HG03354 (cell line): ENCODE measurements around the gene HJV.

ENCODE experiments used
- ATAC-seq: cut with Tn5 transposase; IDR thresholded peaks from one replicate; pipeline ENCODE4 v1.9.1; 2021; ENCODE audit warnings: mild to moderate bottlenecking; ENCODE audit not compliant: unreplicated experiment, poor library complexity, severe bottlenecking

HJV gene

GRCh38 chr1:145995148-145995881 lies 26.2 kb downstream of the HJV start:
- no peak for ATAC-seq

DNA sequence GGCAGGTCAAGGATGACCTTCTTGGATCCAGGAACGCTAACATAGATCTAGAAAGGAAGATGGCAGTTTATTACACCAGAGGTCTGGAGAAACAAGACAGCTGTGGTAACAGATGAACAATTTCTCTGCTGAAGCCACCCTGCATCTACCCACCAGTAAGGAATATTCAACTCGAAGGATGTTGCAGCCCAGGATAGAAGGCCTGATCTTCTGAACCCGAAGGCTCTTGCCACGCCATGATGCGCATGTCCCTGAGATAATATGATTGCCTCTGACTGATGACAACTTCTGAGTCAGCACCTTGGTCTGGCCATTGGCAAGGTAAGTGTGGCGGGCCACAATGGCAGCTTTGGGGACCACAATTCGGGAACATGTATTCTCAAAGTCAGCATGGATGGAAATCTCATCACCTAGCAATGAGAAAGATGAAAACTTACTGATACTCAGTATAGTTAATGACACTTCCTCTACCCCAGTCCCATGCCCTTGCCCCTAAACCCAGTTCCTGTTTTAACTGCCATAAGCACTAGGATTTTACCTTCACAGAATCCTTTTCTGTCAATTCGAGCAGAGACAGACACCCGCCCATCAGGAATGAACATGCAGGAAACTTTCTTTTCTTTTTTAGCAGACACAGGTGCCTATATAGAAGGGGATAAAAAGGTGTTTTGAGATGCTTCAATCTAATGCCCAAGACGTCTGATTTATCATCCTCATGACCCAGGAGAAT lies 27.0 kb downstream of the HJV start:
- ATAC-seq: no peak

DNA sequence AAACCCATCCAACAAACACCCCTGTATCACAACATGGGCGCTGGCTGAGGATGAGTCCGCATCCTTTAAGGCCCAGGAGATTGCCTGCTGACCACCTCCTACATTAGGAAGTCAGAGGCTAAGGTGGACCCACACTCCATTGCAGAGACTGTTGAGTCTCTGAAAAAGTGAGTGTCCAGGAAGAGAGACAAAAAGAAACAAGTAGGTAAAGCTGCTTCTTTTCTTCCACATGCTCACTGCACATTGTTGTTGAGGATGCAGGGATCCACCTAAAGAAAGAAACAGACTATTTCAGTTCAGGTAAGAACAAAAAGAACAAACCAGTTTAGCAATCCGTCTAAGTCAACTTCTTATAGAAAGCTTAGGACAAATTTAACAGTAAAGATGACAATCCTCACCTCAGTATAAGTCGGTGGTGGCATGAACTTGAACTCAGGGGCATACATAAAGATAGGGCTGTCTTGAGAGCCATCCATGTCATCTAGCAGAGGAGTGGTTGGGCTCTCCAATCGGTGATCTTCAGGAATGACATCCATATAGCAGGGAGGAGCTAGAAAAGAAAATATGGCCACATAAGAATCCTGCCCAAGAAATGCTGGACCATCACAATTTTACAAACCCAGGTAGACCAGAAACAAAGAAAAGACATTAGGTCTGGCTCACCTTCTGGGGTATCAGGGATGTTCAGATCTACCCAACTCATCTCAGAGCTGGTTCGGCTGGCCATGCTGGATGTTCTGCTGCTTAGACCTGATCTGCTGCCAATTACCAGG lies 27.7 kb downstream of the HJV start:
- no peak for ATAC-seq

GRCh38 chr1:145992958-145993617 lies 28.4 kb downstream of the HJV start:
- no peak for ATAC-seq

GRCh38 chr1:145992502-145992936 lies 29.0 kb downstream of the HJV start:
- ATAC-seq: no peak

DNA sequence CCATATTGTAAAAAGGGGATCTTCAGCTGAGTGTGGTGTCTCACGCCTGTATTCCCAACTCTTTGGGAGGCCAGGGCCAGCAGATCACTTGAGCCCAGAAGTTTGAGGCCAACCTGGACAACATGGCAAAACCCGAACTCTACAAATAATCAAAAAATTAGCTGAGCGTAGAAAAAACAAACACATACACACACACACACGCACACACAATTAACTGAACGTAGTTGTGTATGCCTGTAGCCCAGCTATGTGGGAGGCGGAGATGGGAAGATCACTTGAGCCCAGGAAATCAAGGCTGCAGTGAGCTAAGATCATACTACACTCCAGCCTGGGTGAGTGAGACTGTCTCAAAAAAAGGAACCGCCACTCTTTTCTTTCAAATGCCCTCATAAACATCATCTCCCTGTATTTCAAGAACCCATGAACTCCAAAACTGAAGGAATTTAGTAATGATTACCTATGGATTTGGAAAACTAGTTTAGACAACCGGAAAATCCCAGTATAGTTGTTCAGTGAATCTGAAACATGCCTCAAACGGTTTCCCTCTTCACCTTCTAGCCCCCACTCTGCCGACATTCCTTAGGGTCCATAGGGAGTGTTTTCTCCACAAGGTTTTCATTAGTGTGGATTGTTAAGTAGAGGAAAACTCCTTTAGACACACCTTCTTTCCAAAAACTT lies 29.7 kb downstream of the HJV start:
- ATAC-seq: no peak

DNA sequence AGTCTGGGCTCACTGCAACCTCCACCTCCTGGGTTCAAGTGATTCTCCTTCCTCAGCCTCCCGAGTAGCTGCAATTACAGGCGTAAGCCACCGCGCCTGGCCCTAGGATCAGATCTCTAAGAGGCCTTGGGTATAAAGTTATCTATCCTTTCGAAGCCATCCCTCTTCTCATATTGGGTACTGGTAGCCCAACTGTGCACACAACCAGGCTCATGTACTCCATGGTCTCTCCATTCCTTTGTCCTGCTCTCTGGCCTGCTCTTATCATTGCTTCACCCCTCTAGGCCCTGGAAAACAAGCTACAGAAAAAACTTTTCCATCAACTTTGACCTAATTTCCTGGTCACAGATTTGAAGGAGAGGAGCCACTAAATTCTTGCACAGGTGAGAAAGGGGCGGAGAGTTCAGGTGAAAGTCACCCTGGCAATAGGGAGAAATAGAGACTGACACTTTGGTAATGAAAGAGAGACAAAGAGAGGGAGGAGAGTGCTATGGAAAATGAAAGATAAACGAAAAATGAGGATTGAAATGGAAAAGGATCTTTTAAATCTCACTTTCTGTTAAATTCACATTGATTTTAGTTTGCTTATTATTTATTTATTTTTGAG lies 31.2 kb downstream of the HJV start:
- ATAC-seq: no peak

DNA sequence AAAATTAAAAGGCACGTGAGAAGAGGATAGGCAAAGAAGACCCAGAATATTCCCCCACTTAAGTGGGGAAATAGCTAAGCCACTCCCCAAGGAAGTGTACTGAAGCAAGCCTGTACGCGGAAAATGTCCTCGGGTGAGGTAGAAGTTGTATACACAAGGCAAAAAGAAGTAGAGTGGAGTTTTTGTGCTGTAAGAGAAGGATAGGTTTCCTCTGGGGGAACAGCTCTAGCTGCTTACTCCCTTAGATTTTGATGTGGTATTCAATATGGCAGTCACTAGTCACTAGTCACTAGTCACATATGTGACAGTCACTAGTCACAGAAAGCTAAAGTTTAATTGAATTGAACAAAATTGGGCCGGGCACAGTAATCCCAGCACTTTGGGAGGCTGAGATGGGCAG lies 32.8 kb downstream of the HJV start:
- ATAC-seq: no peak

DNA sequence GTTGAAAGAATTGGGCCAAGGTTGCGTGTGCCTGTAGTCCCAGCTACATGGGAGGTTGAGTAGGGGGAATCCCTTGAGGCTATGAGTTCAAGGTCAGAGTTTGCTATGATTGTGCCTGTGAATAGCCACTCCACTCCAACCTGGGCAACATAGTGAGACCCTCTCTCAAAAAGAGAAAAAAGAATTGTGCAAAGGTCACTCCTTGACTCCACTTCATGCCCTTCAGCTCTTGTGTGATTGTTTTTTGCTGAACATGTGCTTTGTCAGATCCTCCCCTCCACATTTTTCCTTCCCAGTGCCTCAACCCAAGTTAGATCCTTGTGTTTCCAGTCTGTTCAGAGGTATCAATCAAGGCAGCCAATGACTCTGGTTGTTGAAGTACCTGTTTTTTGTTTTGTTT lies 33.6 kb downstream of the HJV start:
- ATAC-seq: no peak

GRCh38 chr1:145986551-145986950 lies 35.0 kb downstream of the HJV start:
- no peak for ATAC-seq

DNA sequence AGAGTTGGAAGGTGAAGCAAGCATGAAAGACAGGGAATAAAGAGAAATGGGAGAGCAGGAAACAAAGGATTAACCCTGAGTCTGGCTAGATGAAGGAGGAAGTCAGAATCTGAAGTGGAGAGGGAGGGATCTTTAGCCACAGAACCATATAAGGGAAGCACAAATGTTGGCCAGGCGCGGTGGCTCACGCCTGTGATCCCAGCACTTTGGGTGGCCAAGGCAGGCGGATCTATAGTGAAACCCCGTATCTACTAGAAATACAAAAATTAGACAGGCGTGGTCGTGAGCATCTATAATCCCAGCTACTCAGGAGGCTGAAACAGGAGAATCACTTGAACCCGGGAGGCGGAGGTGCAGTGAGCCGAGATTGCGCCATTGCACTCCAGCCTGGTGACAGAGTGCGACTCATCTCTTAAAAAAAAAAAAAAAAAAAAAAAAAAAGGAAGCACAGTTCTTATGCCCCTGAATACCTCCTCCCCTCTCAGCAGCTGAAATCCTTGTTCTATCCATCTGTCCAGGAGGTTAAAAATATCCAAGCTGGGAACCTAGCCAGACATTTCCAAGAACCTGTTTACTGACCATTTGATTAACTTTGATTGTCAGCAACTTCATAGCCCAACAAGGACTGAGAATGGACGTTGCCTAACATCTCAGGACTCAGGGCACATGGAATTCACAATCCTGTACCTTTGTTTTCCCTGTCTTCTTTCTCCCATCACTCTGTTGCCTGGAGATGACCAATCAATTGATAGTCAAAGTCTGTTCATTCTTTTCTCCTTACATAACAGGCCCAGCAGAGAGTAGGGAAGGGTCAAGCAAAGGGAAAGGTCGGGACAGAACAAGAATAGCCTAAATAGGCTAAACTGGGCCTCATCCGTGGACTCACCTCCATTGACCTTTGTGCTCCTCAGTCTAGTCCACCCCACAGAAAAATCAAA lies 35.8 kb downstream of the HJV start:
- ATAC-seq: no peak

GRCh38 chr1:145985129-145985501 lies 36.4 kb downstream of the HJV start:
- no peak for ATAC-seq

DNA sequence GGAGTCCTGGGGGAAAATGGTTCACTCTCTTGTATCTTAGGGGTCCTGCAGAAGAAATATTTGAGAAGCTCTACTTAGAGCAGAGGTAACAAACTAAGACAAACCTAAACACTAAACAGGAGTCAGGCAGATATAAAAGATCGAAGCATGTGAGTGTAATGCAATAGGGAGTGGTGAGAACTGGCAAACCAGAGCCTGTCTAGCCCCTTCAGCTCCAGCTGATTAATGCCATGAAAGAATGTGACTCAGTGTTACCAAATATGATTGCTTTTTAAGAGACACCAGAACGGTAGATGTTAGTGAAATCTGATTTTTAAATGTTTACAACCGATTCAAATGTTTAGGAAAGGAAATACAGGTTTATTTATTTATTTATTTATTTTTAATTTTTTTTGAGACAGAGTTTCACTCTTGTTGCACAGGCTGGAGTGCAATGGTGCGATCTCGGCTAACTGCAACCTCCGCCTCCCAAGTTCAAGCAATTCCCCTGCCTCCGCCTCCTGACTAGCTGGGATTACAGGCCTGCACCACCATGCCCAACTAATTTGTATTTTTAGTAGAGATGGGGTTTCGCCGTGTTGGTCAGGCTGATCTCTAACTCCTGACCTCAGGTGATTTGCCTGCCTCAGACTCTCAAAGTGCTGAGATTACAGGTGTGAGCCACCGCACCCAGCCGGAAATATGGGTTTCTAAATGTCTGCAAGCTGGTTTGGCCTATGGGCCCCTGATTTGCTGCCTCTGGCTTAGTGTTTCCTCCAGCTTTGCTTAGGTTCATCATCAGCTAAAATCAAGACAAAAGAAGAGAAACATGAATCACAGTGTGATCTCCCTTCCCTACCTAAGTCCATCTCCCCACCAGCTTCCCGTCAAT lies 37.3 kb downstream of the HJV start:
- no peak for ATAC-seq

DNA sequence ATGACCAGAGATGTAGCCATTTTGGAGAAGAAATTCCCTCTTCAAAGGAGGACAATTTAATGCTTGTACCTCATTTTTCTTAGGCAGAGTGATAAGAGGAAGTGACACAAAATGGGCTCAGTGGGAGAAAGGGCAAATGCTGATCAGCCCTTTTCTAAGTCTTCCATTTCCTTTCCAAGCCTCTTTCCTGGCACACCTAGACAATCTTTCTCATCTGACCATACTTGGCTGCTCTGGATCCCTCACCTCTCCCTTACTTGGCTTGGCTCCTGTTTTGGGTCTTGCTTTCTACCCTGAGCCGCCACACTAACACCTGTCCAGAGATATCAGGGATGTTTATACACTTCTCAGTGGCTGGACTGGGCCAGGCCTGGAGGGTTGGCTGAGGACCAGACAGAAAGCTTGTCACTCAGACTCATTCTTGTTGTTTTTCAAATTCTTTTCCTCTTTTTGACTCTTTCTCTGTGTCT lies 38.3 kb downstream of the HJV start:
- ATAC-seq: no peak

DNA sequence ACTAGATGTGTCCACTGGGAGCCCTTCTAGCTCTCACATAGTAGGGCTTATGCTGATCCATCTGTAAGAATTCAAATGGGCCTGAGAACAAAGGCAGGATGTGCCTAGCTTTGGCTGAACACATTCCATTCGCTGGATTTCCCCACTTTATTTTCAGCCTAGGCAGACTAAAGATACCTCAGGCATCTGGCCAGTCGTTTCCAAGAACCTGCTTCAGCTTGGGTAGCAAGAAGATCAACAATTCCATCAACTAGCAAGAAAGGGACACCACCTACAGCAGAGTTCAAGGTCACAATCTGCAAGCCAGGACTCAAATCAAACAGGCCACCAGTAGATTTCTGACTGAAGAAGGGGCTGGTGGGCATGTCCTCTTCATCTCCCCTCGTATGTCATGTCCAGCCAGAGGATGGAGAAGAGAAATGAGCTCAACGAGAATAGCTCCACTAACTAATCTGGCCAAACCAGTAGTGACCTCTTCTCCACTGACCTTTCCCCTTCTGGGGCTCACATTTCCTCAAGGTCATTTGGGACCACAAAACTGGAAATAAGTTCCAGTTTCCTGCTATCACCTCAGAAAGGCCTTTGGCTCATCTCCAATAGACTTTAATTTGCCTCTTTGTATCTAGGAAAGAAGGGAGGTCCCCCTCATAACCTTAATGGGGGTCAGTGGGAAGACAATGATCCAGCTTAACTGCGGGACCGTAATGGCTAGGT lies 39.4 kb downstream of the HJV start:
- no peak for ATAC-seq

DNA sequence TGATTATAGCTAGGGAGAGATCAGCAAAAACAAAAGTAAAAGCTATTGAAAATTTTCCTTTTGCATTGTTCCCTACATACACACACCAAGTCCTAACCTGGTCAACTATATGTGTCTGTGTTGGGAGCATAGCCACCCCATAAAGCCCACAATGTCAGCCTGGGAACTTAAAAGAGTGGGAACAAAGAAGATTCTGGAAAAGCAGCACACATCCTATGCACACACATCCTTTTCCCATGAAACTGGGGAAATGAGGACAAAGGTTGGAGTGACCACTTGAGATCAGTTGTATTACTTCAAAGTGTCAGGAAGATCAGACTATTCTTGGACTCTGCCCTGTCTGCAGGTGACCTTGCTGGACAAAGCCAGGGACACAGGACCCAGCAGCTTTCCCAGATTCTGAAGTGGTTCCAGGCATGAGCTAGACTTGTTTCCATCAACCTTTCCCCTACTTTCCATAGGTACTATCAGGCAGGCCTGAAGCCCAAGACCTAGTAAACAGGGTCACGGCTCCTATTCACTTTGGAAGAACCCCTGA lies 41.0 kb downstream of the HJV start:
- ATAC-seq: no peak
